ENCODE results near the gene TRPM3. TPM values are rescaled to one million over a fixed set of nuclear protein-coding genes. Genes with fewer than 3 reads are reported as not detected.

TRPM3 gene
- total RNA-seq, 6 experiments from 2014 or later, result 0.02 TPM; not detected in 5

DNA sequence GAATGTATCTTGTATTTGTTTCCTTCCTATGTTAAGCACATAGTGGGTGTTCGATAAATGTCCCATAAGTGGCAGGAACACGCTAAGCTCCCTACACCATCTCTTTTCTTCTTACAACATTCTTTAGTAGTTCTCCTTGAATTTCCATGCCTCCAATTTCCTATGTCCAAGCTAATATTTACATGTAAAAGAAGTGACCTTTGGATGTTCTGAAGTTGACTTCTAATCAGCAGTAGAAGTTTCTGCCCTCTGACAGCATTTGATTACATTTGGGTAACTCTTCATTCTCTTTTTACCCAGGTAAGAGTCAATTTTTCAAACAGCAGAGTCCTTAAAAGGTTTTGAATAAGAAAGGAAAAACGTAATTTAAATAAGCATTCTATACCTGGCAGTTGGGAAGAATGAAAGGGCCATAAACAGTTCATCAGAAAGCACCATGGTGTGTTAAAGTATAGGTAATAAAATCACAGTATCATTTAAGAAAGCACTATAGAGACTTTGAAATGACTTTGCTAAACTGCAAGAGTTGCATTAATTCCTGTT is 78.9 kb downstream of the TRPM3 start:
- TF ChIP-seq, protein P1, sequence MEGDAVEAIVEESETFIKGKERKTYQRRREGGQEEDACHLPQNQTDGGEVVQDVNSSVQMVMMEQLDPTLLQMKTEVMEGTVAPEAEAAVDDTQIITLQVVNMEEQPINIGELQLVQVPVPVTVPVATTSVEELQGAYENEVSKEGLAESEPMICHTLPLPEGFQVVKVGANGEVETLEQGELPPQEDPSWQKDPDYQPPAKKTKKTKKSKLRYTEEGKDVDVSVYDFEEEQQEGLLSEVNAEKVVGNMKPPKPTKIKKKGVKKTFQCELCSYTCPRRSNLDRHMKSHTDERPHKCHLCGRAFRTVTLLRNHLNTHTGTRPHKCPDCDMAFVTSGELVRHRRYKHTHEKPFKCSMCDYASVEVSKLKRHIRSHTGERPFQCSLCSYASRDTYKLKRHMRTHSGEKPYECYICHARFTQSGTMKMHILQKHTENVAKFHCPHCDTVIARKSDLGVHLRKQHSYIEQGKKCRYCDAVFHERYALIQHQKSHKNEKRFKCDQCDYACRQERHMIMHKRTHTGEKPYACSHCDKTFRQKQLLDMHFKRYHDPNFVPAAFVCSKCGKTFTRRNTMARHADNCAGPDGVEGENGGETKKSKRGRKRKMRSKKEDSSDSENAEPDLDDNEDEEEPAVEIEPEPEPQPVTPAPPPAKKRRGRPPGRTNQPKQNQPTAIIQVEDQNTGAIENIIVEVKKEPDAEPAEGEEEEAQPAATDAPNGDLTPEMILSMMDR (IDR thresholded peaks at IDR 0.05), result no peak
- no peak overlapping the region for H3K27ac Mint-ChIP-seq
- H3K9me3 Mint-ChIP-seq, result no peaks in the 10 kb centered on the region

DNA sequence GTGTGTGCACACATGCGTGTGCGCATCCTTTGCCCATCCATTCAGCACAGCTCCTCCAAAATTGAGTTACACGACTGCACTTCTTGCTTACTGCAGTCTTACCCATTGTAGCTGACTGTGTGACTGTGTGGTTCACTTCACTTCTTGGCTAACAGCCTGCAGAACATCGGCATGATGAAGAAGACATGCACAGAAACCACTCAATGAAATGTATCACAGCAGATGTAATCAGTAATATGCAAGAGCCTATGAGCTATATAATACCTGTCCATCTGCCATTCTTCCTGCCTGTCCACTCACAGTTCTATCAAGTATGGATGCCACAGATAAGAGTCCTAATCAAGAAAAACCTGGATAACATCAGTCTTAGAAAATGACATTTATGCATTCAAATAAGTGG is 83.9 kb downstream of the TRPM3 start:
- no peaks in the 10 kb centered on the region for H3K36me3 Mint-ChIP-seq (ENCODE audit: low read depth)
- H3K4me3 Mint-ChIP-seq, result no peak overlapping the region
- no peak overlapping the region for H3K27ac Mint-ChIP-seq
- no peaks in the 10 kb centered on the region for H3K4me1 Mint-ChIP-seq (ENCODE audit: low read depth)
- TF ChIP-seq, protein P1 (IDR thresholded peaks at IDR 0.05), result no peak
- DNase-seq, result no peak
- H3K9me3 Mint-ChIP-seq, result no peaks in the 10 kb centered on the region
- peaks cover 8% of the 10 kb centered on the region; the same call in 1 of the 2 replicates for H3K27me3 Mint-ChIP-seq (ENCODE audit: insufficient read depth)

More for the DNA sequence above, 78.9 kb downstream of the TRPM3 start:
- Mint-ChIP-seq H3K36me3 (ENCODE audit: low read depth) (no peaks in the 10 kb centered on the region), H3K4me3 (no peak overlapping the region), H3K27me3 (ENCODE audit: insufficient read depth) (peaks cover 17% of the 10 kb centered on the region), H3K4me1 (ENCODE audit: low read depth) (no peaks in the 10 kb centered on the region)
- DNase-seq, result no peak

DNA sequence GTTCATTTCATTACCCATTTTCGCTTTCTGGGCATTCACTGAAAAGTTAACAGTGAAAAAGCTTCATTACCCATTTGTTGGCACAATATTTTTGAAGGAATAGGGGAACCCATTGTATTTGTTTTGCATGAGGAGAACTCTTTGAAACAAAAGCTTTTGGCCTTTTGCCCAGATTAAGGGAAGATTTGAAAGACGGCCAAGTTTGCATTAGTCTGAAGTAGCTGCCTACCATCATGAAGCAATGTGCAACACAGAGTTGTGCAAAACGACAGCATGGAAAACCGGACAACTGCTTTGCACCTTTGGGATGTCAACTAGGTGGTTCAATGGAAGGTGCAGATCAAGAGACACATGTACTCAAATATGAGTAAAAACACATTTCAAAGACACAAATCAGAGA is 84.9 kb downstream of the TRPM3 start:
- Mint-ChIP-seq H3K27me3 (ENCODE audit: insufficient read depth) (peaks cover 8% of the 10 kb centered on the region; the same call in 1 of the 2 replicates), H3K4me1 (ENCODE audit: low read depth) (no peaks in the 10 kb centered on the region), H3K36me3 (ENCODE audit: low read depth) (no peaks in the 10 kb centered on the region), H3K4me3 (no peak overlapping the region), H3K9me3 (no peaks in the 10 kb centered on the region), H3K27ac (no peak overlapping the region)
- TF ChIP-seq, protein P1 (IDR thresholded peaks at IDR 0.05), result no peak
- DNase-seq, result no peak

DNA sequence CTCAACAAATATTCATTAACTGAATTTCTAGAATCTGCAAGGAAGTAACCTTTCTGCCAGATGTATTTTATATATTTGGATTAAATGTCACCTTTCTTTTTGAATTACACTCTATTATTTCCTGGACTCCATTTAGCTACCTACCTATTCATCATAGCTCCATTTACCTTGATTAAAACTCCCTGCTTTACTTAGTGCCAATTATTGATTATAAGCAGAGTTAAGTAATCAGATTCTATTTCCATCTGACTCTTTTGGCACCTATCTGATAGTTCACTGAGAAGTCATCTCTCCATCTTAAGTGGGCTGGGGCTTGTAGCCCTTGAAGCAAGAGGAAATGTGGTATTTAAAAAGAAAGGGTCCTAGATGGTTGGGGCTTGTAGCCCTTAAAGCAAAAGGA is 88.6 kb downstream of the TRPM3 start:
- no peak overlapping the region for H3K4me3 Mint-ChIP-seq
- H3K9me3 Mint-ChIP-seq, result no peaks in the 10 kb centered on the region
- H3K27ac Mint-ChIP-seq, result no peak overlapping the region
- no peak for DNase-seq
- H3K27me3 Mint-ChIP-seq (ENCODE audit: insufficient read depth), result peaks cover 1% of the 10 kb centered on the region
- H3K36me3 Mint-ChIP-seq (ENCODE audit: low read depth), result no peaks in the 10 kb centered on the region
- no peaks in the 10 kb centered on the region for H3K4me1 Mint-ChIP-seq (ENCODE audit: low read depth)
- TF ChIP-seq, protein P1 (IDR thresholded peaks at IDR 0.05), result no peak

DNA sequence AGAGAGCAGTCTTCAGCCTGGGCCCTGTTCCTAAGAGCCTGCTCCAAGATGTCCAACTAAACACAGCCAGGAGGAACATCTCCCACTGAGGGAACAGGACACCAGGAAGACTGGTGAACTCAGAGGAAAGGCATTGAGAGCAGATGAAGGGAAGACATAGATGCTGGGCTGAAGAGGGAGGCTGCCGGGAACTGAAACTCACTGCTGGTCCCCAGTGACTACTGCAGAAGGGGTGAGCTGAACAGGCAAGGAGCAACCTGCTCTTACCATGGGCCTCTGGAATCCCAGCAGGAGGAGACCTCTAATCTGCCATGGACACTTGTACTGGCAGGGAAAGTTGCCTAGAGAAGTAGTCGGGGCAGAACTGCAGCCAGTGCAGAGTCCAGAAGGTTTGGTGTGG is 95.7 kb downstream of the TRPM3 start:
- no peaks in the 10 kb centered on the region for H3K4me1 Mint-ChIP-seq (ENCODE audit: low read depth)
- TF ChIP-seq, protein P1 (IDR thresholded peaks at IDR 0.05), result no peak
- no peaks in the 10 kb centered on the region for H3K36me3 Mint-ChIP-seq (ENCODE audit: low read depth)
- DNase-seq, result no peak
- H3K4me3 Mint-ChIP-seq, result no peak overlapping the region
- H3K27ac Mint-ChIP-seq, result no peak overlapping the region
- no peaks in the 10 kb centered on the region for H3K9me3 Mint-ChIP-seq
- peaks cover 5% of the 10 kb centered on the region for H3K27me3 Mint-ChIP-seq (ENCODE audit: insufficient read depth)

DNA sequence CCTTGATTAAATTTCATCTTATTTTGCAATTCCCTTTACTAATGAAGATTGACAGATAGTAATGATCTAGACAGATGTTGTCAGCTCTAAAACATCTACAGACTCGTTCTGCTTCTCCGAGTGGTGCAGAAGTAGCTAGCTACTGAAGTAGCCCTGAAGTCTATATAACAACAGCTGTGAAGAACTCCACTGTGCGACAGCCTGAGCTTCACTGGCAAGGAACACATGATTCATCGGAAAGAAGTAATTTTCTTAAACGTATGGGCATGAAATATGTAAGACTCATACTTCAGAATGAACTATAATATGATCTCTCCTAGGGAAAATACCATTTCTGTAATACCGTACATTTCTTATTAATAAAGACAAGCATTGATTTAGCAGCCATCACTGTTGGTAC is 96.2 kb downstream of the TRPM3 start:
- Mint-ChIP-seq H3K4me3 (no peak overlapping the region), H3K36me3 (ENCODE audit: low read depth) (no peaks in the 10 kb centered on the region), H3K4me1 (ENCODE audit: low read depth) (no peaks in the 10 kb centered on the region), H3K27me3 (ENCODE audit: insufficient read depth) (peaks cover 5% of the 10 kb centered on the region), H3K9me3 (no peaks in the 10 kb centered on the region), H3K27ac (no peak overlapping the region)
- no peak for DNase-seq
- TF ChIP-seq, protein P1 (IDR thresholded peaks at IDR 0.05), result no peak

All from HFFc6 (cell line).